ENCODE measurements around the gene TIAM2. TPM values are rescaled to one million over a fixed set of nuclear protein-coding genes. Genes with fewer than 3 reads are reported as not detected.

TIAM2 gene
- total and polyA plus RNA-seq, 7 experiments from 2014 or later = 0.66 to 11.6 (median 6.0) TPM

DNA sequence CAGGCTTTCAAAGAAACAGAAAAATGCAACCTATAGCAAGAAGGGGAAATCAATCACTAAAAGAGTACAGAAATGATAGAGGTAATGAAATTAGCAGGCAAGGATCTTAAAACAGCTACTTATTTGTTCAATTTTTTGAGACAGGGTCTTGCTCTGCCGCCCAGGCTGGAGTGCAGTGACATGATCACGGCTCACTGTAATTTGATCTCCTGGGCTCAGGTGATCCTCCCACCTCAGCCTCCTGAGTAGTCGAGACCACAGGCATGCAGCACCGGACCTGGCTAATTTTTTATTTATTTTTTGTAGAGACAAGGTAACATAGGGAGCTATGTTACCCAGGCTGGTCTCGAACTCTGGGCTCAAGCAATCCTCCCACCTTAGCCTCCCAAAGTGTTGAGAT, 297.6 kb downstream of the TIAM2 start:
- Mint-ChIP-seq H3K27me3 (no peaks in the 10 kb centered on the region), H3K36me3 (peaks cover 14 to 78% (median 39%) of the 10 kb centered on the region in 5 donors), H3K9me3 (no peaks in the 10 kb centered on the region), H3K27ac (peak overlapping the region in 1 of 9 donors; percentile 8), H3K4me1 (peaks cover 5 to 22% (median 12%) of the 10 kb centered on the region in 7 donors), H3K4me3 (no peak overlapping the region)
- CTCF ChIA-PET = no interaction called here
- H3K4me1 ChIP-seq (ENCODE audit: control insufficient read depth in 2 of 2, insufficient read depth in 2 of 2, low read length in 2 of 2) = no peaks in the 10 kb centered on the region
- H3K36me3 ChIP-seq (ENCODE audit: control insufficient read depth in 2 of 3, insufficient read depth in 3 of 3, low read length in 3 of 3) = peaks cover 0 to 59% (median 19%) of the 10 kb centered on the region in 3 experiments
- no peak overlapping the region for H3K4me3 ChIP-seq (ENCODE audit: low read length)
- no peak for ATAC-seq
- no peaks in the 10 kb centered on the region for H3K27me3 ChIP-seq (ENCODE audit: control insufficient read depth in 2 of 2, insufficient read depth in 2 of 2, low read length in 2 of 2)
- no peak overlapping the region for H3K27ac ChIP-seq (ENCODE audit: low read depth, low read length)
- intact Hi-C loops (cut with micrococcal nuclease) = no loop called here
- no peaks in the 10 kb centered on the region for H3K9me3 ChIP-seq (ENCODE audit: control insufficient read depth in 2 of 3, low read length in 3 of 3)
- DNase-seq = no peak
- POLR2A ChIA-PET = no interaction called here

DNA sequence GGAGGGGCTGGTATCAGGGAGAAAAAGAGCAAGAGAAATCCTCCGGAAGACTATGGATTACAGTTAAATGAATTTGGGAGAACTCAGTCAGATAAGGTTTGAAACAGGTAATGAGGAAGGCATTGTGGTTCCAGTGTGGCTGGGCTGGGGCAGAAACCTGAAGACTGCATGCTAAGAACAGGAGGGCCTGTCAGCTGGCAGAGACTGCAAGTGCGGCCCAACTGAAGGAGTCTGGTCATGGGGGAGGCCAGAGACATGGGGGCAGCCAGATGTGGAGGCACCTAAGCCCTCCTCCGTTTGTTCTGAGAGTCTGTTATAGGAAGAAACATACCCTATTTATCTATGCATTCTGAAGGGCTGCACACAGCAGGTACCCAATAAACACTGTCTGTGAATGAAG, 302.6 kb downstream of the TIAM2 start:
- Histone ChIP-seq H3K27ac (ENCODE audit: low read depth, low read length) (no peak overlapping the region), H3K4me1 (ENCODE audit: control insufficient read depth in 2 of 2, insufficient read depth in 2 of 2, low read length in 2 of 2) (no peaks in the 10 kb centered on the region), H3K36me3 (ENCODE audit: control insufficient read depth in 2 of 3, insufficient read depth in 3 of 3, low read length in 3 of 3) (peaks cover 0 to 31% (median 11%) of the 10 kb centered on the region in 3 experiments), H3K4me3 (ENCODE audit: low read length) (no peak overlapping the region), H3K27me3 (ENCODE audit: control insufficient read depth in 2 of 2, insufficient read depth in 2 of 2, low read length in 2 of 2) (no peaks in the 10 kb centered on the region), H3K9me3 (ENCODE audit: control insufficient read depth in 2 of 3, low read length in 3 of 3) (no peaks in the 10 kb centered on the region)
- H3K4me1 Mint-ChIP-seq = peaks cover 0 to 19% (median 5%) of the 10 kb centered on the region in 7 donors
- no peaks in the 10 kb centered on the region for H3K9me3 Mint-ChIP-seq
- intact Hi-C loops (cut with micrococcal nuclease) = no loop called here
- ATAC-seq (no peak), DNase-seq (no peak)
- CTCF ChIA-PET = no interaction called here
- peak overlapping the region in 2 of 9 donors; percentile 5 to 18 for H3K27ac Mint-ChIP-seq
- H3K36me3 Mint-ChIP-seq = peaks cover 13 to 61% (median 31%) of the 10 kb centered on the region in 5 donors
- no peaks in the 10 kb centered on the region for H3K27me3 Mint-ChIP-seq
- POLR2A ChIA-PET = no interaction called here
- no peak overlapping the region for H3K4me3 Mint-ChIP-seq

DNA sequence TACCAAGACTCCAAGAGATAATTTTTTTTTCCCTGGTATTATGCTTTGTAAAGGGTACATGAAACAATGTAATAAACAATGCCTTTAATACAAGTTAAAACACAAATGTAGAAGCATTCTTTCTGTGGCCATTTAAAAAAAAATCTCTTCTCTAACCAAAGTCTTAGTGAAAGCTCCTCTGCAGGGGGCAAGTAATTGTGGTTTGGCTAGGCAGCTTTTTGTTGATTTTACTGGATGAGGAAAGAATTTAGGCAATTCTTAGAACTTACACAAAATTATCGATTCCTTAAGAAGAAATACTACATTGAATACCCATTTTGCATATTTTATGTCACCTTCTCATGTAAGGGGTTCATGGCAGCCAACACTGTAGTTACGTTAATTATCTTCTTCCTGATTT, 306.8 kb downstream of the TIAM2 start:
- ATAC-seq (no peak), DNase-seq (no peak)
- no peak overlapping the region for H3K4me3 Mint-ChIP-seq
- ChIA-PET POLR2A (no interaction called here), CTCF (interaction anchor here (0.6 kb wide), 1 partner anchor 56 kb away, joined by 3 read pairs; no protein-coding TSS in a partner anchor)
- Histone ChIP-seq H3K9me3 (ENCODE audit: control insufficient read depth in 2 of 3, low read length in 3 of 3) (no peaks in the 10 kb centered on the region), H3K27me3 (ENCODE audit: control insufficient read depth in 2 of 2, insufficient read depth in 2 of 2, low read length in 2 of 2) (no peaks in the 10 kb centered on the region), H3K4me3 (ENCODE audit: low read length) (no peak overlapping the region), H3K4me1 (ENCODE audit: control insufficient read depth in 2 of 2, insufficient read depth in 2 of 2, low read length in 2 of 2) (no peaks in the 10 kb centered on the region), H3K27ac (ENCODE audit: low read depth, low read length) (no peak overlapping the region), H3K36me3 (ENCODE audit: control insufficient read depth in 2 of 3, insufficient read depth in 3 of 3, low read length in 3 of 3) (peaks cover 0 to 22% (median under 1%) of the 10 kb centered on the region in 3 experiments)
- intact Hi-C loops (cut with micrococcal nuclease) = no loop called here
- H3K9me3 Mint-ChIP-seq = peaks cover 0 to 3% (median 0%) of the 10 kb centered on the region in 11 donors
- no peak overlapping the region for H3K27ac Mint-ChIP-seq
- H3K27me3 Mint-ChIP-seq = no peaks in the 10 kb centered on the region
- H3K4me1 Mint-ChIP-seq = peaks cover 4 to 35% (median 11%) of the 10 kb centered on the region in 7 donors
- H3K36me3 Mint-ChIP-seq = peaks cover 13 to 53% (median 29%) of the 10 kb centered on the region in 5 donors

DNA sequence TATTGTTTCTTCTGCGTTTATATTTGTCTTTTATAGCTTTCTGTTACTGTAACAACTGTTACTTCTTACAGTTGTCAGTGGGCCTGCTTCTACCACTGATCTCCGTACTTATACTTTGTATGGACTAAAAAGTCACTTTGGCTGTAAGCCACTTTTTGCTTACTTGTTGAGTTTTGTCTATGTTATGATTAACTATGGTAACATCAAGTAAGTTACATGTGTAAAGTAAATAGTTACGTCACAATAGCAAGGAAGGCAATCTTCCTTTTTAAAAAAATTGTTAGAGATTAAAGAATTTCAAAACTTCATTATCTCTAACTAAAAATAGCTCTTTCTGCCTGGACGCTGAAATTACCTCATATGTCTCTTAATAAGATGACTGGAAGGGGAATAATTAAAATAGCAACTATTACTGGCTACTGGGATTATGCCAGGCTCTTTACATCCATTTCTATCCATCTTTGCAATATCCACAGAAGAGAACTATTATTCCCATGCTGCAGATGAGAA, 308.3 kb downstream of the TIAM2 start:
- POLR2A ChIA-PET = interaction anchor here (1.8 kb wide), 1 partner anchor 11 kb away, joined by 11 read pairs; the partner anchor contains the start of gene TFB1M

DNA sequence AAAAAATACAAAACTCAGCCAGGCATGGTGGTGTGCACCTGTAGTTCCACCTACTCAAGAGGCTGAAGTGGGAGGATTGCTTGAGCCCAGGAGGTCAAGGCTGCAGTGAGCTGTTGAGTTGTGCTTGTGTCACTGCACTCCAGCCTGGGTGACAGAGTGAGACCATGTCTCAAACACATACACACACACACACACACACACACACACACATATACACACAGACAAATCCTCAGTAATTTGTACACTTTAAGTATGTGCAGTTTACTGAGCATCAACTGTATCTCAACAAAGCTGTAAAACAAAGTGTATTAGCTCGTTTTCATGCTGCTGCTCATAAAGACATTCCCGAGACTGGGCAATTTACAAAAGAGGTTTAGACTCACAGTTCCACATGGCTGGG, 311.8 kb downstream of the TIAM2 start:
- CTCF ChIA-PET = no interaction called here
- no peaks in the 10 kb centered on the region for H3K27me3 ChIP-seq (ENCODE audit: control insufficient read depth in 2 of 2, insufficient read depth in 2 of 2, low read length in 2 of 2)
- H3K4me3 Mint-ChIP-seq = no peak overlapping the region
- peaks cover 0 to 3% (median 0%) of the 10 kb centered on the region in 11 donors for H3K9me3 Mint-ChIP-seq
- intact Hi-C loops (cut with micrococcal nuclease) = no loop called here
- POLR2A ChIA-PET = no interaction called here
- no peaks in the 10 kb centered on the region for H3K27me3 Mint-ChIP-seq
- H3K36me3 ChIP-seq (ENCODE audit: control insufficient read depth in 2 of 3, insufficient read depth in 3 of 3, low read length in 3 of 3) = peaks cover 0 to 22% (median 0%) of the 10 kb centered on the region in 3 experiments
- H3K4me1 Mint-ChIP-seq = peaks cover 7 to 57% (median 31%) of the 10 kb centered on the region in 7 donors
- no peaks in the 10 kb centered on the region for H3K9me3 ChIP-seq (ENCODE audit: control insufficient read depth in 2 of 3, low read length in 3 of 3)
- DNase-seq = no peak
- peaks cover 7 to 50% (median 28%) of the 10 kb centered on the region in 5 donors for H3K36me3 Mint-ChIP-seq
- H3K27ac Mint-ChIP-seq = peak overlapping the region in 1 of 9 donors; percentile 37
- H3K4me1 ChIP-seq (ENCODE audit: control insufficient read depth in 2 of 2, insufficient read depth in 2 of 2, low read length in 2 of 2) = peaks cover 0 to 5% of the 10 kb centered on the region in 2 donors
- no peak overlapping the region for H3K4me3 ChIP-seq (ENCODE audit: low read length)
- ATAC-seq = no peak
- H3K27ac ChIP-seq (ENCODE audit: low read depth, low read length) = no peak overlapping the region

More for the DNA sequence above, 308.3 kb downstream of the TIAM2 start:
- DNase-seq (no peak), ATAC-seq (no peak)
- Histone ChIP-seq H3K27ac (ENCODE audit: low read depth, low read length) (no peak overlapping the region), H3K9me3 (ENCODE audit: control insufficient read depth in 2 of 3, low read length in 3 of 3) (no peaks in the 10 kb centered on the region), H3K27me3 (ENCODE audit: control insufficient read depth in 2 of 2, insufficient read depth in 2 of 2, low read length in 2 of 2) (no peaks in the 10 kb centered on the region), H3K36me3 (ENCODE audit: control insufficient read depth in 2 of 3, insufficient read depth in 3 of 3, low read length in 3 of 3) (peaks cover 0 to 17% (median 0%) of the 10 kb centered on the region in 3 experiments), H3K4me3 (ENCODE audit: low read length) (no peak overlapping the region), H3K4me1 (ENCODE audit: control insufficient read depth in 2 of 2, insufficient read depth in 2 of 2, low read length in 2 of 2) (no peaks in the 10 kb centered on the region)
- CTCF ChIA-PET = interaction anchor here (0.7 kb wide), 1 partner anchor 13 kb away, joined by 5 read pairs; no protein-coding TSS in a partner anchor
- Mint-ChIP-seq H3K27ac (no peak overlapping the region), H3K4me1 (peaks cover 7 to 48% (median 18%) of the 10 kb centered on the region in 7 donors), H3K4me3 (no peak overlapping the region), H3K36me3 (peaks cover 12 to 52% (median 26%) of the 10 kb centered on the region in 5 donors), H3K9me3 (peaks cover 0 to 3% (median 0%) of the 10 kb centered on the region in 11 donors), H3K27me3 (no peaks in the 10 kb centered on the region)
- intact Hi-C loops (cut with micrococcal nuclease) = no loop called here
